Keratinocyte (primary cell): ENCODE data around the gene DOK6. TPM values are rescaled to one million over a fixed set of nuclear protein-coding genes. Genes with fewer than 3 reads are reported as not detected.

Source experiments
- DNase-seq: peaks from one replicate; pipeline ENCODE4 v3.0.0-alpha.2; 2011; ENCODE audit warnings: low read depth, missing footprints, low spot score
- FAIRE-seq: peaks from 2 replicates; lab custom pipeline; 2011; peaks lifted over from hg19 to GRCh38; lab: Jason Lieb, UNC
- H2AFZ ChIP-seq: 2 replicates; pipeline ENCODE4 v1.6.0; 2012; ENCODE audit warnings: low read length, control low read depth, inconsistent platforms; ENCODE audit not compliant: control insufficient read depth
- H3K27ac ChIP-seq: 2 replicates; pipeline ENCODE4 v1.5.1; 2011; ENCODE audit warnings: low read length; ENCODE audit not compliant: control insufficient read depth, insufficient read depth
- H3K27me3 ChIP-seq: 3 replicates; pipeline ENCODE4 v1.6.0; 2011; ENCODE audit warnings: low read length; ENCODE audit not compliant: control insufficient read depth, insufficient read depth; ENCODE audit errors: extremely low read depth
- H3K36me3 ChIP-seq, 2 experiments: 2 replicates in 1 of 2; 3 replicates in 1 of 2; pipeline ENCODE4 v1.5.1; 2011; ENCODE audit warnings: low read length in 2 of 2, mild to moderate bottlenecking in 1 of 2; ENCODE audit not compliant: control insufficient read depth in 2 of 2, insufficient read depth in 2 of 2; ENCODE audit errors: extremely low read depth in 1 of 2
- H3K4me1 ChIP-seq: 3 replicates; pipeline ENCODE4 v1.5.1; 2011; ENCODE audit warnings: low read length; ENCODE audit not compliant: control insufficient read depth, insufficient read depth; ENCODE audit errors: extremely low read depth
- H3K4me2 ChIP-seq: 3 replicates; pipeline ENCODE4 v1.6.0; 2011; ENCODE audit warnings: low read depth, low read length; ENCODE audit not compliant: control insufficient read depth, insufficient read depth; ENCODE audit errors: extremely low read depth
- H3K4me3 ChIP-seq, 3 experiments: fragments of 200-600 bp in 1 of 3; sonication (generic) in 1 of 3; 2 replicates in 2 of 3; 3 replicates in 1 of 3; pipeline ENCODE4 v1.5.1; 2011 to 2016; ENCODE audit warnings: low read length in 3 of 3, mild to moderate bottlenecking in 3 of 3, control low read depth in 2 of 3, inconsistent platforms in 1 of 3, low read depth in 1 of 3, mixed read lengths in 1 of 3, mixed run types in 1 of 3, moderate library complexity in 1 of 3; ENCODE audit not compliant: control insufficient read depth in 2 of 3, insufficient read depth in 2 of 3; ENCODE audit errors: extremely low read depth in 1 of 3
- H3K79me2 ChIP-seq: 2 replicates; pipeline ENCODE4 v1.6.0; 2012; ENCODE audit warnings: low read length; ENCODE audit not compliant: control insufficient read depth, insufficient read depth
- H3K9ac ChIP-seq: 3 replicates; pipeline ENCODE4 v1.6.0; 2011; ENCODE audit warnings: low read length; ENCODE audit not compliant: control insufficient read depth, insufficient read depth; ENCODE audit errors: extremely low read depth
- H3K9me1 ChIP-seq: 3 replicates; pipeline ENCODE4 v1.6.0; 2011; ENCODE audit warnings: low read length; ENCODE audit not compliant: control insufficient read depth, insufficient read depth; ENCODE audit errors: extremely low read depth
- H3K9me3 ChIP-seq: 2 replicates; pipeline ENCODE4 v1.5.1; 2012; ENCODE audit warnings: low read depth, low read length; ENCODE audit not compliant: control insufficient read depth
- H4K20me1 ChIP-seq: 3 replicates; pipeline ENCODE4 v1.6.0; 2011; ENCODE audit warnings: low read length; ENCODE audit not compliant: control insufficient read depth, insufficient read depth; ENCODE audit errors: extremely low read depth
- CTCF ChIP-seq, 3 experiments: IDR thresholded peaks in 1 of 3; conservative IDR thresholded peaks in 1 of 3; optimal IDR thresholded peaks in 1 of 3; 2 replicates in 2 of 3; 3 replicates in 1 of 3; pipeline versions ENCODE3 to v1.5.1; 2011; ENCODE audit warnings: low read length in 3 of 3, mild to moderate bottlenecking in 3 of 3, moderate library complexity in 2 of 3, control low read depth in 1 of 3, inconsistent platforms in 1 of 3; ENCODE audit not compliant: insufficient read depth in 2 of 3; ENCODE audit errors: extremely low read depth in 1 of 3
- EZH2 ChIP-seq: IDR thresholded peaks from one replicate; pipeline ENCODE4 v1.6.1; 2012; ENCODE audit warnings: inconsistent platforms, mild to moderate bottlenecking, low read length, moderate library complexity
- dilution Hi-C: fragments of 300-500 bp; cut with MboI; formaldehyde crosslinking; loops from one replicate; pipeline ENCODE4 v1.7.0; 2020; ENCODE audit warnings: low sequenced_read_pairs; ENCODE audit not compliant: extremely low pct_ligation_motif_present
- polyA plus RNA-seq, 5 experiments: library from polyadenylated mRNA; depleted of rRNA in 3 of 5; stranded (reverse) in 3 of 5; stranded (forward) in 1 of 5; unstranded in 1 of 5; fragments of >200 nt; gene quantifications; 1 replicate in 1 of 5; 2 replicates in 3 of 5; 3 replicates in 1 of 5; pipeline versions ENCODE4 v1.2.1 to v1.2.3, GENCODE V29; 2011 to 2012; ENCODE audit warnings: missing spikeins in 2 of 5, low read depth in 1 of 5, low replicate concordance in 1 of 5

DOK6 gene
- polyA plus RNA-seq, 1 donor (not counting 4 experiments of a cell fraction or from before 2014, with no cell fraction given) = not detected

GRCh38 chr18:69789794-69790193 lies 389.1 kb downstream of the DOK6 start:
- Histone ChIP-seq H3K4me1 (peaks cover 15% of the 10 kb centered on the region), H3K4me2 (no peak overlapping the region), H4K20me1 (no peaks in the 10 kb centered on the region), H3K9ac (no peak overlapping the region), H3K36me3 (no peaks in the 10 kb centered on the region), H3K9me3 (no peaks in the 10 kb centered on the region), H2AFZ (peak overlapping the region; percentile 38), H3K27ac (no peak overlapping the region), H3K9me1 (no peaks in the 10 kb centered on the region), H3K27me3 (no peaks in the 10 kb centered on the region), H3K79me2 (no peaks in the 10 kb centered on the region), H3K4me3 (no peak overlapping the region)
- dilution Hi-C loops = no loop called here
- TF ChIP-seq CTCF (optimal IDR thresholded peaks at IDR 0.05 in 1 of 3, IDR thresholded peaks at IDR 0.05 in 1 of 3, conservative IDR thresholded peaks at IDR 0.05 in 1 of 3; ENCODE audit: extremely low read depth in 1 of 3, insufficient read depth in 2 of 3, low read length in 3 of 3) (no peak), EZH2 (no peak)
- DNase-seq (no peak), FAIRE-seq (no peak)

- H3K9ac ChIP-seq = no peak overlapping the region
- H3K79me2 ChIP-seq = no peaks in the 10 kb centered on the region
- FAIRE-seq (no peak), DNase-seq (no peak)
- H2AFZ ChIP-seq = no peak overlapping the region
- no peak overlapping the region for H3K4me3 ChIP-seq
- no peaks in the 10 kb centered on the region for H3K27me3 ChIP-seq
- H3K9me3 ChIP-seq = no peaks in the 10 kb centered on the region
- peaks cover 18% of the 10 kb centered on the region for H3K4me1 ChIP-seq
- TF ChIP-seq CTCF (optimal IDR thresholded peaks at IDR 0.05 in 1 of 3, IDR thresholded peaks at IDR 0.05 in 1 of 3, conservative IDR thresholded peaks at IDR 0.05 in 1 of 3; ENCODE audit: extremely low read depth in 1 of 3, insufficient read depth in 2 of 3, low read length in 3 of 3) = no peak
- dilution Hi-C loops = no loop called here
- H3K9me1 ChIP-seq = no peaks in the 10 kb centered on the region
- H3K27ac ChIP-seq = no peak overlapping the region
- H3K36me3 ChIP-seq = no peaks in the 10 kb centered on the region
- no peaks in the 10 kb centered on the region for H4K20me1 ChIP-seq
- no peak overlapping the region for H3K4me2 ChIP-seq
Measured at GRCh38 chr18:69790649-69791048, 390.0 kb downstream of the DOK6 start.
